Esophagus squamous epithelium (tissue), 5 donors: ENCODE results near the gene CHTF8. TPM values are rescaled to one million over a fixed set of nuclear protein-coding genes. Genes with fewer than 3 reads are reported as not detected.

ENCODE experiments used
- DNase-seq: peaks from one replicate; lab custom pipeline; 2025; lab: John Stamatoyannopoulos, UW
- H3K27ac ChIP-seq, 4 donors: fragments of 200-600 bp; sonication (generic); one replicate each; pipeline ENCODE4 v1.5.1; 2016 to 2019; ENCODE audit warnings: mild to moderate bottlenecking in 1 of 4
- H3K27me3 ChIP-seq, 4 donors: fragments of 200-600 bp; sonication (generic); 1 replicate in 3 of 4; 2 replicates in 1 of 4; pipeline versions ENCODE4 v1.5.1 to v1.6.0; 2017 to 2021; ENCODE audit warnings: antibody characterized with exemption in 1 of 4
- H3K36me3 ChIP-seq, 3 donors: fragments of 200-600 bp; sonication (generic); one replicate each; pipeline ENCODE4 v1.5.1; 2016 to 2019
- H3K4me1 ChIP-seq, 3 donors: fragments of 200-600 bp; sonication (generic); one replicate each; pipeline ENCODE4 v1.5.1; 2017 to 2019
- H3K4me3 ChIP-seq, 4 donors: fragments of 200-600 bp; sonication (generic); 1 replicate in 3 of 4; 2 replicates in 1 of 4; pipeline ENCODE4 v1.5.1; 2016 to 2019; ENCODE audit warnings: mild to moderate bottlenecking in 2 of 4, moderate library complexity in 1 of 4
- H3K9me3 ChIP-seq, 3 donors: fragments of 200-600 bp; sonication (generic); one replicate each; pipeline ENCODE4 v1.5.1; 2016 to 2019
- CTCF ChIP-seq, 6 experiments: fragments of 450-650 bp in 4 of 6; fragments of 200-600 bp in 2 of 6; sonication (generic) in 2 of 6; IDR thresholded peaks; one replicate each; pipeline ENCODE4 v1.5.1; 2016 to 2019; ENCODE audit warnings: antibody characterized with exemption in 6 of 6, mild to moderate bottlenecking in 4 of 6, moderate library complexity in 4 of 6
- POLR2A ChIP-seq, 4 donors: fragments of 450-650 bp; IDR thresholded peaks; one replicate each; pipeline ENCODE4 v1.6.1; 2017; ENCODE audit warnings: antibody characterized with exemption in 4 of 4, mild to moderate bottlenecking in 4 of 4, moderate library complexity in 3 of 4
- WGBS, 2 donors: methylation state at CpG; one replicate each; pipeline ENCODE4 v1.1.5; 2018; 5-methylcytosine and 5-hydroxymethylcytosine counted together
- intact Hi-C: fragments of 100-400 bp; cut with DNase I; formaldehyde crosslinking; loops from one replicate; pipeline ENCODE4 v1.15.0; 2022
- total RNA-seq, 4 donors: library from RNA; depleted of rRNA; stranded (reverse); fragments of >200 nt; gene quantifications; one replicate each; pipeline ENCODE4 v1.1.0, GENCODE V29; 2016
- donor health status: DM: yes; HTN: yes; CAD: no.

Gene CHTF8
- total RNA-seq, 4 donors from 2014 or later = 51.2 to 83.4 (median 63.4) TPM

GRCh38 chr16:69088684-69089083, 43.7 kb downstream of the CHTF8 start:
- H3K36me3 ChIP-seq = peaks cover 0 to 17% (median 0%) of the 10 kb centered on the region in 3 donors
- WGBS, 2 donors = 64 to 76% methylated on average over 4 of the region's 4 CpGs
- peaks cover 7 to 34% (median 18%) of the 10 kb centered on the region in 3 donors for H3K4me1 ChIP-seq
- intact Hi-C loops = no loop called here
- no peaks in the 10 kb centered on the region for H3K27me3 ChIP-seq
- no peak overlapping the region for H3K4me3 ChIP-seq
- H3K9me3 ChIP-seq = no peaks in the 10 kb centered on the region
- no peak for DNase-seq
- no peak for TF ChIP-seq CTCF (IDR thresholded peaks at IDR 0.05)
- TF ChIP-seq POLR2A (IDR thresholded peaks at IDR 0.05) = no peak
- H3K27ac ChIP-seq = peak overlapping the region in 3 of 4 donors; percentile 32 to 44 (median 40)

DNA sequence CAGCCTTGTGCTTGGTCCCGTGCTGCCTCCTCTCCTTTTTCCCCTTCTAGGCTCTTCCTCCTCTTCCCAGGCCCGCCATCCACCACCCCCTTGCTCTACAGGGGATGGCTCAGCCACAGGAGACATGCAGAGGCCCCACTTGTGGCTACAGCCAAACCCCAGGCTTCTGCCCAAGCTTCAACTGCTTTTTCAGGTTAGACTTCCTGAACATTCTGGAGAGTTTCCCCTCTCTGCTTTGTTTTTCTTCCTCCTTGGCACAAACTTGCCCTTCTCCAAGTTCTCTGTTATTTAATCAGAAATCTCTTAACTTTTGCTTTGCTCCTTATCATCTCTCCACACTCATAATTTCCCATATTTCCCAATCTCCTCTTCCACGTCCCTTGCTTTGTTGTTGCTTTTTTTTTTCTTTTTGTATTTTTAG, 45.2 kb downstream of the CHTF8 start:
- peak overlapping the region in 2 of 4 donors; percentile 33 to 37 for H3K27ac ChIP-seq

DNA sequence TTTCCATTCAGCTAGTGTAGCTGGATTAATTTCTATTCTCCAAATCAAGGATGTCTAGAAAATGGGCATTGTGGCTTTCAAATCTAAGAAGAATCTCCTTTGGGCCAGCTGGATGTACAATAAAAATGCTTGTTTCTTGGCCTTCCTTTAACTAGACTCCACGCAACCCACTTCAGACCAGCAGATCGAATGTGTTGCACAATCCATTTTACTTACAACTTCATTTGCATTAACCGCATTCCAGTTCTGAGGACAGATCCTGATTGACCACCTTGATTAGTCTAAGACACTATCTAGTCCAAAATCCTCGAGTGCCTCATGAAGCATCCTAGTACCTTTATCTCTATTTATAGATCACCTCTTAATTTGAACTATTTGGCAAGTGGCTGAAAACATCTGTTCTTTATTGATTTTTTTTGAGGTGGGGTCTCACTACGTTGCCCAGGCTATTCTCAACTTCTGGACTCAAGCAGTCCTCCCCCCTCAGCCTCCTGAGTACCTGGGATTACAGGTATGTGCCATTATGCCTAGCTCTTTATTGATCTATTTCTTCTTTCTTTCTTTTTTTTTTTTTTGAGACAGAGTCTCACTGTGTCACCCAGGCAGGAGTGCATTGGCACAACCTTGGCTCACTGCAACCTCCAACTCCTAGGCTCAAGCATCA, 47.2 kb downstream of the CHTF8 start:
- Histone ChIP-seq H3K27me3 (no peaks in the 10 kb centered on the region), H3K4me3 (no peak overlapping the region), H3K4me1 (peaks cover 7 to 32% (median 18%) of the 10 kb centered on the region in 3 donors), H3K36me3 (peaks cover 0 to 24% (median 0%) of the 10 kb centered on the region in 3 donors), H3K9me3 (no peaks in the 10 kb centered on the region), H3K27ac (no peak overlapping the region)
- DNase-seq = no peak
- intact Hi-C loops = no loop called here
- 84 to 90% methylated on average over 5 of the region's 5 CpGs for WGBS, 2 donors
- no peak for TF ChIP-seq POLR2A (IDR thresholded peaks at IDR 0.05)
- TF ChIP-seq CTCF (IDR thresholded peaks at IDR 0.05) = no peak

More for the DNA sequence above, 45.2 kb downstream of the CHTF8 start:
- DNase-seq = no peak
- TF ChIP-seq POLR2A (IDR thresholded peaks at IDR 0.05) (no peak), CTCF (IDR thresholded peaks at IDR 0.05) (no peak)
- no peak overlapping the region for H3K4me3 ChIP-seq
- no peaks in the 10 kb centered on the region for H3K27me3 ChIP-seq
- peaks cover 7 to 34% (median 18%) of the 10 kb centered on the region in 3 donors for H3K4me1 ChIP-seq
- peaks cover 0 to 24% (median 0%) of the 10 kb centered on the region in 3 donors for H3K36me3 ChIP-seq
- 45 to 54% methylated on average over 3 of the region's 3 CpGs for WGBS, 2 donors
- H3K9me3 ChIP-seq = no peaks in the 10 kb centered on the region
- intact Hi-C loops = no loop called here

GRCh38 chr16:69084289-69084688, 48.1 kb downstream of the CHTF8 start:
- no peak overlapping the region for H3K27ac ChIP-seq
- H3K4me3 ChIP-seq = no peak overlapping the region
- WGBS, 2 donors = 48 to 60% methylated on average over 2 of the region's 2 CpGs
- TF ChIP-seq CTCF (IDR thresholded peaks at IDR 0.05) = no peak
- no peak for TF ChIP-seq POLR2A (IDR thresholded peaks at IDR 0.05)
- intact Hi-C loops = no loop called here
- no peak for DNase-seq
- peaks cover 4 to 23% (median 11%) of the 10 kb centered on the region in 3 donors for H3K4me1 ChIP-seq
- peaks cover 0 to 24% (median 0%) of the 10 kb centered on the region in 3 donors for H3K36me3 ChIP-seq
- H3K27me3 ChIP-seq = no peaks in the 10 kb centered on the region
- no peaks in the 10 kb centered on the region for H3K9me3 ChIP-seq

GRCh38 chr16:69083306-69083941, 49.0 kb downstream of the CHTF8 start:
- peaks cover 0 to 15% (median 4%) of the 10 kb centered on the region in 3 donors for H3K4me1 ChIP-seq
- TF ChIP-seq POLR2A (IDR thresholded peaks at IDR 0.05) = no peak
- peak in 1 of 6 experiments; percentile 42 for TF ChIP-seq CTCF (IDR thresholded peaks at IDR 0.05)
- 90 to 93% methylated on average over 11 of the region's 16 CpGs for WGBS, 2 donors
- H3K27me3 ChIP-seq = no peaks in the 10 kb centered on the region
- intact Hi-C loops = no loop called here
- H3K9me3 ChIP-seq = no peaks in the 10 kb centered on the region
- H3K36me3 ChIP-seq = peaks cover 0 to 24% (median 0%) of the 10 kb centered on the region in 3 donors
- H3K4me3 ChIP-seq = no peak overlapping the region
- no peak overlapping the region for H3K27ac ChIP-seq
- no peak for DNase-seq
